GM19324 (cell line): Measurements from ENCODE around the gene PCNX2.

ENCODE experiments used
- ATAC-seq: cut with Tn5 transposase; IDR thresholded peaks from one replicate; pipeline ENCODE4 v1.9.1; 2021; ENCODE audit warnings: mild to moderate bottlenecking, moderate library complexity; ENCODE audit not compliant: unreplicated experiment, low FRiP score

The PCNX2 gene

GRCh38 chr1:233320023-233320422 lies 24.5 kb upstream of the PCNX2 start:
- no peak for ATAC-seq

- no peak for ATAC-seq
Observed at GRCh38 chr1:233319272-233319671, 23.7 kb upstream of the PCNX2 start.

GRCh38 chr1:233316473-233316872 lies 20.9 kb upstream of the PCNX2 start:
- ATAC-seq = no peak

GRCh38 chr1:233315718-233316301 lies 20.3 kb upstream of the PCNX2 start:
- no peak for ATAC-seq

GRCh38 chr1:233313434-233314155 lies 18.1 kb upstream of the PCNX2 start:
- no peak for ATAC-seq

- no peak for ATAC-seq
Observed at GRCh38 chr1:233304489-233305102, 9.1 kb upstream of the PCNX2 start.

- no peak for ATAC-seq
Observed at GRCh38 chr1:233300326-233300725, 4.8 kb upstream of the PCNX2 start.

GRCh38 chr1:233299450-233299849 lies 3.9 kb upstream of the PCNX2 start:
- ATAC-seq = no peak

- no peak for ATAC-seq
Observed at GRCh38 chr1:233295975-233296322, 424 bp upstream of the PCNX2 start.

- ATAC-seq = peak; percentile 22
Observed at GRCh38 chr1:233294913-233295236, 650 bp downstream of the PCNX2 start.

- no peak for ATAC-seq
Observed at GRCh38 chr1:233293556-233294446, 1.7 kb downstream of the PCNX2 start.

- no peak for ATAC-seq
Observed at GRCh38 chr1:233290396-233291034, 5.0 kb downstream of the PCNX2 start.

- ATAC-seq = no peak
Observed at GRCh38 chr1:233289676-233290075, 5.8 kb downstream of the PCNX2 start.

- ATAC-seq = no peak
Observed at GRCh38 chr1:233282582-233282886, 13.0 kb downstream of the PCNX2 start.

GRCh38 chr1:233281711-233282581 lies 13.6 kb downstream of the PCNX2 start:
- ATAC-seq = peak; percentile 91

GRCh38 chr1:233279971-233280370 lies 15.6 kb downstream of the PCNX2 start:
- ATAC-seq = no peak

GRCh38 chr1:233278631-233279030 lies 16.9 kb downstream of the PCNX2 start:
- ATAC-seq = no peak

- no peak for ATAC-seq
Observed at GRCh38 chr1:233277637-233278606, 17.6 kb downstream of the PCNX2 start.

- ATAC-seq = no peak
Observed at GRCh38 chr1:233269656-233270055, 25.9 kb downstream of the PCNX2 start.
